Neural progenitor cell (in vitro differentiated cells): ENCODE results near the gene GUCD1.

ENCODE experiments used
- CTCF ChIP-seq: fragments of 200-600 bp; sonication (generic); IDR thresholded peaks from 2 replicates; pipeline ENCODE4 v1.5.1; 2017; ENCODE audit warnings: antibody characterized with exemption, mild to moderate bottlenecking
- EZH2 ChIP-seq: fragments of 200-600 bp; sonication (generic); IDR thresholded peaks from 2 replicates; pipeline ENCODE4 v1.6.1; 2017; ENCODE audit warnings: antibody characterized with exemption, mild to moderate bottlenecking, moderate library complexity
- EZH2phosphoT487 ChIP-seq: fragments of 200-600 bp; sonication (generic); IDR thresholded peaks from 2 replicates; pipeline ENCODE4 v1.6.1; 2017; ENCODE audit warnings: antibody characterized with exemption

GRCh38 chr22:24494167-24494527 lies 60.8 kb downstream of the GUCD1 start:
- TF ChIP-seq CTCF (no peak), EZH2 (no peak), EZH2phosphoT487 (no peak)
